Esophagus squamous epithelium (tissue), 5 donors: Measurements from ENCODE around the gene GGA1. TPM values are rescaled to one million over a fixed set of nuclear protein-coding genes. Genes with fewer than 3 reads are reported as not detected.
"Not testable (repeated sequence)": the region's sequence is repeated elsewhere in the genome, so short reads cannot be mapped to it uniquely, and the experiment has no call there.

Experiments
- DNase-seq: peaks from one replicate; lab custom pipeline; 2025; lab: John Stamatoyannopoulos, UW
- H3K27ac ChIP-seq, 4 donors: fragments of 200-600 bp; sonication (generic); one replicate each; pipeline ENCODE4 v1.5.1; 2016 to 2019; ENCODE audit warnings: mild to moderate bottlenecking in 1 of 4
- H3K27me3 ChIP-seq, 4 donors: fragments of 200-600 bp; sonication (generic); 1 replicate in 3 of 4; 2 replicates in 1 of 4; pipeline versions ENCODE4 v1.5.1 to v1.6.0; 2017 to 2021; ENCODE audit warnings: antibody characterized with exemption in 1 of 4
- H3K36me3 ChIP-seq, 3 donors: fragments of 200-600 bp; sonication (generic); one replicate each; pipeline ENCODE4 v1.5.1; 2016 to 2019
- H3K4me1 ChIP-seq, 3 donors: fragments of 200-600 bp; sonication (generic); one replicate each; pipeline ENCODE4 v1.5.1; 2017 to 2019
- H3K4me3 ChIP-seq, 4 donors: fragments of 200-600 bp; sonication (generic); 1 replicate in 3 of 4; 2 replicates in 1 of 4; pipeline ENCODE4 v1.5.1; 2016 to 2019; ENCODE audit warnings: mild to moderate bottlenecking in 2 of 4, moderate library complexity in 1 of 4
- H3K9me3 ChIP-seq, 3 donors: fragments of 200-600 bp; sonication (generic); one replicate each; pipeline ENCODE4 v1.5.1; 2016 to 2019
- CTCF ChIP-seq, 6 experiments: fragments of 450-650 bp in 4 of 6; fragments of 200-600 bp in 2 of 6; sonication (generic) in 2 of 6; IDR thresholded peaks; one replicate each; pipeline ENCODE4 v1.5.1; 2016 to 2019; ENCODE audit warnings: antibody characterized with exemption in 6 of 6, mild to moderate bottlenecking in 4 of 6, moderate library complexity in 4 of 6
- POLR2A ChIP-seq, 4 donors: fragments of 450-650 bp; IDR thresholded peaks; one replicate each; pipeline ENCODE4 v1.6.1; 2017; ENCODE audit warnings: antibody characterized with exemption in 4 of 4, mild to moderate bottlenecking in 4 of 4, moderate library complexity in 3 of 4
- WGBS, 2 donors: methylation state at CpG; one replicate each; pipeline ENCODE4 v1.1.5; 2018; 5-methylcytosine and 5-hydroxymethylcytosine counted together
- intact Hi-C: fragments of 100-400 bp; cut with DNase I; formaldehyde crosslinking; loops from one replicate; pipeline ENCODE4 v1.15.0; 2022
- total RNA-seq, 4 donors: library from RNA; depleted of rRNA; stranded (reverse); fragments of >200 nt; gene quantifications; one replicate each; pipeline ENCODE4 v1.1.0, GENCODE V29; 2016
- donor health status: DM: yes; HTN: yes; CAD: no.

Gene GGA1
- total RNA-seq, 4 donors from 2014 or later: 32.2 to 54.3 (median 39.5) TPM

- no peaks in the 10 kb centered on the region for H3K36me3 ChIP-seq
- 36 to 75% methylated on average over 2 to 3 of the region's 5 CpGs for WGBS, 2 donors
- no peaks in the 10 kb centered on the region for H3K27me3 ChIP-seq
- intact Hi-C loops: loop anchor here (5.0 kb wide), 1 partner anchor 43 kb away; the partner anchor contains the start of gene CDC42EP1
- H3K9me3 ChIP-seq: no peaks in the 10 kb centered on the region
- no peak for DNase-seq
- no peak overlapping the region for H3K4me3 ChIP-seq
- H3K27ac ChIP-seq: no peak overlapping the region
- TF ChIP-seq POLR2A (IDR thresholded peaks at IDR 0.05) (no peak), CTCF (IDR thresholded peaks at IDR 0.05) (no peak)
- H3K4me1 ChIP-seq: peaks cover 22 to 51% (median 23%) of the 10 kb centered on the region in 3 donors
Observed at GRCh38 chr22:37604875-37605274, 3.8 kb upstream of the GGA1 start.

- peak overlapping the region; percentile 80 to 98 (median 91) for H3K4me3 ChIP-seq
- intact Hi-C loops: loop anchor here (5.0 kb wide), 1 partner anchor 45 kb away; the partner anchor contains the start of gene CDC42EP1
Observed at GRCh38 chr22:37607010-37607934, 1.4 kb upstream of the GGA1 start.

GRCh38 chr22:37607935-37608476 lies 628 bp upstream of the GGA1 start:
- H3K9me3 ChIP-seq: no peaks in the 10 kb centered on the region
- peak overlapping the region; percentile 80 to 98 (median 91) for H3K4me3 ChIP-seq
- no peak for DNase-seq
- H3K4me1 ChIP-seq: peaks cover 34 to 73% (median 39%) of the 10 kb centered on the region in 3 donors
- no peaks in the 10 kb centered on the region for H3K27me3 ChIP-seq
- intact Hi-C loops: loop anchor here (5.0 kb wide), 1 partner anchor 46 kb away; the partner anchor contains the start of gene CDC42EP1
- H3K27ac ChIP-seq: peak overlapping the region; percentile 94 to 99 (median 96)
- no peaks in the 10 kb centered on the region for H3K36me3 ChIP-seq
- 1 to 4% methylated on average over 11 to 16 of the region's 17 CpGs for WGBS, 2 donors
- TF ChIP-seq POLR2A (IDR thresholded peaks at IDR 0.05): no peak
- no peak for TF ChIP-seq CTCF (IDR thresholded peaks at IDR 0.05)

More at GRCh38 chr22:37607010-37607934, 1.4 kb upstream of the GGA1 start:
- DNase-seq: no peak
- Histone ChIP-seq H3K27me3 (no peaks in the 10 kb centered on the region), H3K9me3 (no peaks in the 10 kb centered on the region), H3K36me3 (no peaks in the 10 kb centered on the region), H3K27ac (peak overlapping the region; percentile 94 to 99 (median 96)), H3K4me1 (peaks cover 32 to 67% (median 36%) of the 10 kb centered on the region in 3 donors)
- WGBS, 2 donors: 1 to 2% methylated on average over 32 to 42 of the region's 44 CpGs
- peak; percentile 93 to 99 (median 98) for TF ChIP-seq CTCF (IDR thresholded peaks at IDR 0.05)
- TF ChIP-seq POLR2A (IDR thresholded peaks at IDR 0.05): no peak

GRCh38 chr22:37609240-37610152 lies 862 bp downstream of the GGA1 start:
- H3K36me3 ChIP-seq: peaks cover 0 to 6% (median 0%) of the 10 kb centered on the region in 3 donors
- no peaks in the 10 kb centered on the region for H3K9me3 ChIP-seq
- WGBS, 2 donors: 1 to 6% methylated on average over 14 to 15 of the region's 26 CpGs
- no peak for DNase-seq
- intact Hi-C loops: loop anchor here (5.0 kb wide), 1 partner anchor 47 kb away; the partner anchor contains the start of gene CDC42EP1
- peak overlapping the region; percentile 80 to 98 (median 91) for H3K4me3 ChIP-seq
- H3K4me1 ChIP-seq: peaks cover 42 to 85% (median 49%) of the 10 kb centered on the region in 3 donors
- peak overlapping the region; percentile 94 to 99 (median 96) for H3K27ac ChIP-seq
- no peaks in the 10 kb centered on the region for H3K27me3 ChIP-seq
- no peak for TF ChIP-seq CTCF (IDR thresholded peaks at IDR 0.05)
- no peak for TF ChIP-seq POLR2A (IDR thresholded peaks at IDR 0.05)

GRCh38 chr22:37610153-37610475 lies 1.5 kb downstream of the GGA1 start:
- H3K27ac ChIP-seq: peak overlapping the region; percentile 94 to 99 (median 96)
- H3K27me3 ChIP-seq, DNase-seq, H3K9me3 ChIP-seq, intact Hi-C loops: not testable (repeated sequence)
- 52 to 68% methylated on average over 3 of the region's 3 CpGs for WGBS, 2 donors
- H3K4me1 ChIP-seq: peaks cover 42 to 81% (median 49%) of the 10 kb centered on the region in 3 donors
- peak overlapping the region in 3 of 4 donors; percentile 80 to 98 (median 93) for H3K4me3 ChIP-seq
- H3K36me3 ChIP-seq: peaks cover 0 to 12% (median 0%) of the 10 kb centered on the region in 3 donors
